ENCODE measurements around the gene SP2.

The SP2 gene

DNA sequence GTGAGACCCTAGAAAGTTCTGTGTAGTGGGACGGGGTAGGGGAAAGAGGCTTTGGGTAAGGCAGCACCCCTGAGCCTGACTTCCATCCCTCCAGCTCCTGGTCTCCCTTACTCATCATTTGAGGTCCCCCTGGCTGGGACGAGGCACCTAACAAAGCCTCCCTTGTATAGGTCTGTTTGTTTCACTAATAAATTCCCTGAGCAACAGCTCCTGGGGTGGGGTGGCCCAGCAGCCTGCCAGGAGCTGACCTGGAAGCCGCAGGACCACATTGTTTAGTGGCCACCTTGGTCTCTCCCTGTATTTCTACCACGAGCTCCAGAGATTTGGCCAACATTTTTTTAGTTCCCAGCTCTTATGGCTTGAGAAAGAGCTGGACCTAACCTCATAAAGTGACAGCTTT lies 54.4 kb downstream of the SP2 start:
- no peak for DNase-seq (ENCODE audit: low read depth)

DNA sequence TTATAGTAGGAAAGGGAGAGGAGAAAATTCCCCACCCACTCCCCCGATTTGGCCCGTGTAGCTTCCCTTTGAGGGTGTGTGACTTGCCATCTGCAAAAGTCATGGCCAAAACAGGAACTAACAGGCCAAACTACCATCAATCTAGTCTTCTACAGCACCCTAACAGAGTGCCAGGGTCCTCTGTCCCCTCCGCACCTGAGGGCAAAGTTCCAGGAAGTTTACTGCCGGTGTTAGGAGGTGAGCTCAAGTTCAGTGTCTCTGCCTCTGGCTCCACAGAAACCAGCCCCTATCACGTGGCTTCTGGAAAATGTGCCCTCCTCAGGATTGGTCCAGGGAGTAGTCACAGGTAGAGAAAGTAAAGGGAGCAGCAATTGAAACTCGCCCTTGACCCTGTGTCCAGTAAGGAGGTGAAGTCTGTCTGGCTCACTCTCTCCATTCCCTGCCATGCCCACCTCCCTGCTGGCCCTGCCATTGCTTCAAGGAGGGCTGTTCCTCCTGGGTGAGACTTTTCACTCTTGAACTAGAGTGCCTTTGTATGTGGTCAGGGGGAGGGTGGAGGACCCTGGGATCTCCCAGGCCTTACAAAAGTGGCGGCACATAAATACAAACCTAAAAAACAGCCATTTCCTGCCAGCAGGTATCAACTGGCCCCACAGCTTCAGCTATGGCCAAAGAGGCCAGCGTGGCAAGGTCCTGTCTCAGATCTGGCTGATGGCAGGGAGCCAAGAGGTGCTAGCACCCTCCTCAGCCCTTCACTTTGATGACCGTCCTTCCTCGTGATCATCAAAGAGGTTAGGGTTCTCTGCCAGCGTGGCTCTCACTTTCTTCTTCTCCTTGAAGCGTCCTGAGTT lies 56.4 kb downstream of the SP2 start:
- DNase-seq (ENCODE audit: low read depth), result no peak

- DNase-seq (ENCODE audit: low read depth), result no peak
Measured at GRCh38 chr17:47953909-47954308, 57.9 kb downstream of the SP2 start.

DNA sequence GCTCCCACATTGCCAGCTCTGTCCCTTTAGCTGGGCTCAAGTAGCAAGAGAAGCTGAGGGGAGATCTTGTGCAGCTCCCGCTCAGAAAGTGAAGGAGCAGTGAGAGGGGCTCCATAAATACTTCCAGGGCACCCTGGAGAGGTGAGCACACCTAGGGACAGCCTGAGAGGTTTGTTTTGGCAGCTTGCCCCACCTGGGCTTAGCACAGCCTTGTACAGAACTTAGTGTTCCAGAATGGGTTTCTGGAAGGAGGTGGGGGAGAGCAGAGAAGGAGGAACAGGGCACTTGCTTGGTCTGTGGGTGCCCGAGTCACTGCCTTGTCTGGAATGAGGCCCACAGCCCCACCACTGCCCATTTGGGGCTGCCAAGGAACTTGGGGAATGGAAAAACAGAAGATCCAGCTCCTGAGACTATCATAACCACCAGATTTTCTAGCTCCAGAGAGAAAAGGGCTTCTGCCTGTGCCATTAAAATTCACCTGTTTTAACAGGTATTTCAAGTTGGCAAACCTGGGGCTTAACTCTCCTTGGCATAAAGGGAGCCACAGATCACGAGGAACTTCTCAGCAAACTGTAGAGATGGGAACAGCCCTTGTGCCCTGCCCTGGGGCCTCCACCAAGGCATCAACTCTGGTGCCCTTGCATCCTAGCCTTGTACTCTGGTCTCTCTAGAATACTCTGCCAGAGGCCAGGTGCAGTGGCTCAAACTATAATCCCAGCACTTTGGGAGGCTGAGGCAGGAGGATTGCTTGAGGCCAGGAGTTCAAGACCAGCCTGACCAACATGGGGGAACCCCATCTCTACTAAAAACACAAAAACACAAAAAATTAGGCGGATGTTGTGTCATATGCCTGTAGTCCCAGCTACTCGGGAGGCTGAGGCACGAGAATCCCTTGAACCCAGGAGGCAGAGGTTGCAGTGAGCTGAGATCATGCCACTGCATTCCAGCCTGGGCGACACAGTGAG lies 59.7 kb downstream of the SP2 start:
- no peak for DNase-seq (ENCODE audit: low read depth)

GRCh38 chr17:47956791-47957590 lies 61.0 kb downstream of the SP2 start:
- no peak for DNase-seq (ENCODE audit: low read depth)

DNA sequence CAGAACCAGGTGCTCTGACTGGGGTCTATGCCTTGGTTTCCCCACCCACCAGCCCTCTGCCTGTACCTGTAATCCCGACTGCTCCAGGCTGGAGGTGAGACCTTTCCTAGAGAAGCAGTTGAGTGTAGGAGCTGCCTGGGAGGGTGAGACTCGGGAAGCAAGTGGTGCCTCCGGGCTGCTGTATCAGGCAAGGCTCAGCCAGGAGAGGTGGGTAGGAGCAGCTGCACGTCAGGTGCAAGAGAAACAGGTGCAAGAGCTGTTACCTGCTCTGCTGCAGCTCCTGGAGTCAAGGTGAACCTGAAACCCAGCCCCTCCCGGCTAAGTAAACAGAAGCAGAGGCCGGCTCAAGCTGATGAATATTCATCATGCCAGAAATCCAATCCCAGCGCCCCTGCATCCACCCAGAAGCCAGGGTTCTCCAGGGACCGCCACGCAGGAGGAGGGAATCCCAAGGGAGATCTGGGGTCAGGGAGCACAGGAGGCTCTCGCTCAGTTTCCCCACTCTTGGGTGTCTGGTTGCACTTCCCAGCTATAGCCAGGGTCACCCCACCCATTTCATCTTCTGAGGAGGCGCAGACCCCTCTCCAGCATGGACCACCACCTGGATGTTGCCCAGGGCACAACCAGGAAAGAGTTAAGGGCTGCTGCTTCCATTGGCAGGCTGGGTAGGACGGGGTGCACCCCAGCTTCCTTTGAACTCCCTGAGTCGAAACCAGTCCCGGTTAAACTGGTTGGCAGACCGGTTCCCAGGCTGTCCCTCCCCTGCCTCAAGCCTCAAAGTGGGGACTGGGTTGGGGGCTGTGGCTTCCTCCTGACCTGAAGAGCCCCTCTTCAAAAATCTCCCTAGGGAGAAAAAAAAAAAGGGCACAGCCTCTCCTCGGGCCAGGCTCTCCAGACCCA lies 61.8 kb downstream of the SP2 start, which contains the start of gene PRR15L:
PRR15L (minus strand) TSS at position 293 of the 900 bp plus-strand sequence. CDS start 4,649 bp downstream, outside the sequence.
- no peak for DNase-seq (ENCODE audit: low read depth)

GRCh38 chr17:47959825-47960655 lies 64.0 kb downstream of the SP2 start:
- DNase-seq (ENCODE audit: low read depth), result no peak

DNA sequence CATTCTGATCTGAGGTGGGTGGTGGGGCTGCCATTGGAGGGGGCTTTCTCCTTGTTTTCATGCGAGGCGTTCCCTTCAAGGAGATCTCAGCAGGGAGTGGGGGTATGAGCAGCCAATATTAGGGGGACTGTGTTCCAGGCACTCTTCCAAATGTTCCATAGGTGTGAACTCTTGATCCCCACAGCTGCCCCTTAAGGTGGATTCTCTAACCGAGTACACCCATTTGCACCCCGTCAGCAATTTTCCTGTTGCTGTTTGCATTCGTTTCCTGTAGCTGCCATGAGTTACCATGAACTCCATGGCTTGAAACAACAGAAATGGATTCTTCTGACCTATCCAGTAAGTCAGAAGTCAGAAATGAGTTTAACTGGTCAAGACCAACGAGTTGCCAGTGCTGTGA lies 65.4 kb downstream of the SP2 start:
- DNase-seq (ENCODE audit: low read depth), result no peak

- no peak for DNase-seq (ENCODE audit: low read depth)
Measured at GRCh38 chr17:47962901-47963300, 66.9 kb downstream of the SP2 start.

GRCh38 chr17:47964856-47965255 lies 68.8 kb downstream of the SP2 start:
- DNase-seq (ENCODE audit: low read depth), result no peak

GRCh38 chr17:47966079-47966519 lies 70.1 kb downstream of the SP2 start:
- peak; percentile 39 for DNase-seq (ENCODE audit: low read depth)

DNA sequence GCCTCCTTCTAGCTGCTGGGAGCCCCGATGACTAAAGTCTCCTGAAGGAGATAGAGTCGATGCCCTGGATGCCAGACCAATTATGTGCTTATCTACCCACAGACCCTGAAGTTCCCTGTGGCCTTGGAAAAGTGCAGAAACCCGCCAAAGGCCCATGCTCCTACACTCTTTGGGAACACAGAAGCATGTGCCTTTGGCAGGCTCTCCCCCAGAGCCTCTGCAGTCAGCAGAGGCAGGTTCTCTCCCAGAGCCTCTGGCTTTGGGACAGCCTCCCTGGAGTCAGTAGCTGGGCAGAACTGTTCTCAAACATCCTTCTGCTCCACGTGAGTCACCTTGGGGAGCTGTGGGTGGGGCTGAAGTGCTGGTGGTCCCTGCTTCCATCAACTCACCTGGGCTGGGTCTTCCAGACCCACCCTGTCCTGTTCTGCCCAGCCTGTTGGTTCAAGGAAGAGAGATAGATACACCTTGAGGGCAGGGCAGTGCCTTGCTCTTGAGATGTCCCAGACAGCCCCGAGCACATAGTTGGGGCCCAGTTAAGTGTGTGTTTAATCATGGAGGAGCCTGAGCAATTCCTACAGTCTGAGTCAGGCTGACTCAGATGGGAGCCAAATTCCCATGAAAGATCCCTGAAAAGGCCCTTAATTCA lies 71.7 kb downstream of the SP2 start:
- peak; percentile 75 for DNase-seq (ENCODE audit: low read depth)

DNA sequence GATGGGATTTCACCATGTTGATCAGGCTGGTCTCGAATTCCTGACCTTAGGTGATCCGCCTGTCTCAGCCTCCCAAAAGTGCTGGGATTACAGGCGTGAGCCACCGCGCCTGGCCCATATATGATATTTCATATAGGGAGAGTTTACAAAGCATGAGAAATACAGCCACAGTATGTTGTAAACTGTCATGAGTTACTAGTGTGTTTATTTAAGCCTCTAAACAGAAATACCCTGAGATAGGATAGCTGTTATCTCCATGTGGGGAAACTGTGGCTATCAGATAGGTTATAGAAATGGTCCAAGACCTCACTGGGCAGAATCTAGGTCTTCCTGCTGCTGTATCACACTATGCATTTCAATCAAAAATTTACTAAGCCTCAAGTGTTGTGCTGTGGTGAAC lies 72.8 kb downstream of the SP2 start:
- no peak for DNase-seq (ENCODE audit: low read depth)

DNA sequence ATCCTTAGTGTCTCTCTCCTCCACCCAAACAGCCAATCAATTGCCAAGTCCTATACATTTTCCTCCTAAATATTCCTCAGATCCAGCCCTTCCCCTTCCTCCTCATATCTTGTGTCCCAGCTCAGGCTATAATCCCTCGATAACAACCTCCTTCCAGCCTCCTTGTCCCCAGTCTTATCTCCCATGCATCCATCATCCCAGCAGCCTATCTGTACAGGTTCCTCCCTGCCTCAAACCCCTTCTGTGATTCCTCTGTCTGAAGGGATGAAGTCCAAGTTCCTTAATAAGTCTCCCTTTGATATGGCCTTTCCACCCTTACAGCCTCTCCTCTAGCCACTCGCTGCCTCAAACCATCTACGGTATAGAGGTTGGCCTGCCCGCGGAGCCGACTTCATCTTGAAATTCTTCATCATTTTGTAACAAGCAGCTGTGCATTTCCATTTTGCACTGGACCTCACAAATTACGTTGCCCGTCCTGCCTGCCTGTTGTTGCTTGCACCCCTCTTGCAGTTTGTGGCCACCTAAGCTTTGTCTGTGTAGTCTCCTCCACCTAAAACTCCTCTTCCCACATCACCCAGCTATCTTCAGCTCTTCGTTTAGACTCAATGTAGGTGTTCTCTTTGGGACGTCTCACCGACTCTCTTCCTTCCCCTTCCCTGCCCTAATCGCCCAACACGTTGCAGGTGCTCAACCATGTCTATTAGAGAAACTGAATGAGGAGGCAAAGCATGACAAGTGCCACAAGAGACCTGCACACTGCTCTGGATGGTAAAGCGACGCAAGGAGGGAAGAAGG lies 74.1 kb downstream of the SP2 start:
- no peak for DNase-seq (ENCODE audit: low read depth)

- DNase-seq (ENCODE audit: low read depth), result peak; percentile 92
Measured at GRCh38 chr17:47970725-47971499, 74.9 kb downstream of the SP2 start, which contains the start of gene CDK5RAP3. Gene CDK5RAP3 (plus strand): TSS chr17:47971113. CDS start chr17:47971147, 34 bp downstream.

GRCh38 chr17:47973541-47973940 lies 77.5 kb downstream of the SP2 start:
- no peak for DNase-seq (ENCODE audit: low read depth)

DNA sequence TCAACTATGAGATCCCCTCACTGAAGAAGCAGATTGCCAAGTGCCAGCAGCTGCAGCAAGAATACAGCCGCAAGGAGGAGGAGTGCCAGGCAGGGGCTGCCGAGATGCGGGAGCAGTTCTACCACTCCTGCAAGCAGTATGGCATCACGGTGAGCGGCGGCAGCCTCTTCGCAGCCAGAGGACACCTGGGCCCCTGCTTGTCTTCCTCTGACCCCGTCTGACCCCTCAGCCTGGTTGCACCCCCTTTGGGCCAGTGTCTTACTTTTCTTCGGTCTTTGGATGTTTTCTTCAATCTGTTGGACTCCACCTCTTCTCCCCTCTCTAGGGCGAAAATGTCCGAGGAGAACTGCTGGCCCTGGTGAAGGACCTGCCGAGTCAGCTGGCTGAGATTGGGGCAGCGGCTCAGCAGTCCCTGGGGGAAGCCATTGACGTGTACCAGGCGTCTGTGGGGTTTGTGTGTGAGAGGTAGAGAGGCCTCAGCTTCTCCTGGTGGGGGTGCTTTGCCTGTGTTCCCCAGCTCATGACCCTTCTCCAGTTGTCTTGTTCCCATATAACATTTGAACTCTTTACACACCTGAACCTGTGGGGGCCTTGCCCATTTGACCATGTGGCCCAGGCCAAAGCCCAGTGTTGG lies 79.3 kb downstream of the SP2 start:
- no peak for DNase-seq (ENCODE audit: low read depth)

Measured in GM04503 (cell line).